ENCODE measurements around the gene SLCO4A1.

Gene SLCO4A1

DNA sequence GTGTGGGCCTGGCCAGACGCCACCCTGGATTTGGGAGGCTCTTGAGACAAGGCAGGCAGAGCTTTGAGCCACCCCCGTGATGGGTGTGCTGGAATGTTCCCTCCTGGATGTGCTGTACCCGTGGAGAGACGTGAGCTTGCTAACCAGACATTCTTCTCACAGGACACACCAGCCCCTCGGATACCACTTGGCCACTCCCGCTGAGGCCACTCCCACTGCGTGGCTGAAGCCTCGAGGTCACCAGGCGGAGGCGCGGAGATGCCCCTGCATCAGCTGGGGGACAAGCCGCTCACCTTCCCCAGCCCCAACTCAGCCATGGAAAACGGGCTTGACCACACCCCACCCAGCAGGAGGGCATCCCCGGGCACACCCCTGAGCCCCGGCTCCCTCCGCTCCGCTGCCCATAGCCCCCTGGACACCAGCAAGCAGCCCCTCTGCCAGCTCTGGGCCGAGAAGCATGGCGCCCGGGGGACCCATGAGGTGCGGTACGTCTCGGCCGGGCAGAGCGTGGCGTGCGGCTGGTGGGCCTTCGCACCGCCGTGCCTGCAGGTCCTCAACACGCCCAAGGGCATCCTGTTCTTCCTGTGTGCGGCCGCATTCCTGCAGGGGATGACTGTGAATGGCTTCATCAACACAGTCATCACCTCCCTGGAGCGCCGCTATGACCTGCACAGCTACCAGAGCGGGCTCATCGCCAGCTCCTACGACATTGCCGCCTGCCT is 14.1 kb downstream of the SLCO4A1 start:
- H3K4me3 ChIP-seq (ENCODE audit: low read depth, low read length) = no peak overlapping the region
- TF ChIP-seq, protein P1, sequence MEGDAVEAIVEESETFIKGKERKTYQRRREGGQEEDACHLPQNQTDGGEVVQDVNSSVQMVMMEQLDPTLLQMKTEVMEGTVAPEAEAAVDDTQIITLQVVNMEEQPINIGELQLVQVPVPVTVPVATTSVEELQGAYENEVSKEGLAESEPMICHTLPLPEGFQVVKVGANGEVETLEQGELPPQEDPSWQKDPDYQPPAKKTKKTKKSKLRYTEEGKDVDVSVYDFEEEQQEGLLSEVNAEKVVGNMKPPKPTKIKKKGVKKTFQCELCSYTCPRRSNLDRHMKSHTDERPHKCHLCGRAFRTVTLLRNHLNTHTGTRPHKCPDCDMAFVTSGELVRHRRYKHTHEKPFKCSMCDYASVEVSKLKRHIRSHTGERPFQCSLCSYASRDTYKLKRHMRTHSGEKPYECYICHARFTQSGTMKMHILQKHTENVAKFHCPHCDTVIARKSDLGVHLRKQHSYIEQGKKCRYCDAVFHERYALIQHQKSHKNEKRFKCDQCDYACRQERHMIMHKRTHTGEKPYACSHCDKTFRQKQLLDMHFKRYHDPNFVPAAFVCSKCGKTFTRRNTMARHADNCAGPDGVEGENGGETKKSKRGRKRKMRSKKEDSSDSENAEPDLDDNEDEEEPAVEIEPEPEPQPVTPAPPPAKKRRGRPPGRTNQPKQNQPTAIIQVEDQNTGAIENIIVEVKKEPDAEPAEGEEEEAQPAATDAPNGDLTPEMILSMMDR (IDR thresholded peaks at IDR 0.05; ENCODE audit: borderline replicate concordance, insufficient read depth, low read depth, low read length) = no peak

- H3K4me3 ChIP-seq (ENCODE audit: low read depth, low read length) = no peak overlapping the region
- TF ChIP-seq, protein P1 (IDR thresholded peaks at IDR 0.05; ENCODE audit: borderline replicate concordance, insufficient read depth, low read depth, low read length) = no peak
Measured at GRCh38 chr20:62656919-62657588, 14.8 kb downstream of the SLCO4A1 start.

DNA sequence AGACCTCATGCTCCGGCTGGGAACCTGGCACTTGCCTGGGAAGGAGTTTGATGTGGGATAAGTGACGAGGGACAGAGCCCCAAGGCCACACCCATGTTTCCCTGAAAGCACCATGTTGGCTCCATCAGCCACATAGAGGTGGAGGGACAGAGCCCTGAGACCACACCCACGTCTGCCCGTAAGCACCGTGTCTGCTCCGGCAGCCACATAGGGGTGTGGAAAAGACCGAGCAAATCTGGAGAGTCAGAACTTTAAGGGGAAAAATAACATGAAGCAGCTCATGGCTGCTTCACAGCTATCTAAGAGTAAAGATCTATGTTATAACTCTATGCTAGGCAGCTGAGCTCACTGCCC is 15.3 kb downstream of the SLCO4A1 start:
- TF ChIP-seq, protein P1 (IDR thresholded peaks at IDR 0.05; ENCODE audit: borderline replicate concordance, insufficient read depth, low read depth, low read length) = no peak
- H3K4me3 ChIP-seq (ENCODE audit: low read depth, low read length) = no peak overlapping the region

- TF ChIP-seq, protein P1 (IDR thresholded peaks at IDR 0.05; ENCODE audit: borderline replicate concordance, insufficient read depth, low read depth, low read length) = no peak
- no peak overlapping the region for H3K4me3 ChIP-seq (ENCODE audit: low read depth, low read length)
Measured at GRCh38 chr20:62657956-62658355, 15.7 kb downstream of the SLCO4A1 start.

GRCh38 chr20:62658593-62659178 is 16.4 kb downstream of the SLCO4A1 start:
- no peak overlapping the region for H3K4me3 ChIP-seq (ENCODE audit: low read depth, low read length)
- TF ChIP-seq, protein P1 (IDR thresholded peaks at IDR 0.05; ENCODE audit: borderline replicate concordance, insufficient read depth, low read depth, low read length) = no peak

DNA sequence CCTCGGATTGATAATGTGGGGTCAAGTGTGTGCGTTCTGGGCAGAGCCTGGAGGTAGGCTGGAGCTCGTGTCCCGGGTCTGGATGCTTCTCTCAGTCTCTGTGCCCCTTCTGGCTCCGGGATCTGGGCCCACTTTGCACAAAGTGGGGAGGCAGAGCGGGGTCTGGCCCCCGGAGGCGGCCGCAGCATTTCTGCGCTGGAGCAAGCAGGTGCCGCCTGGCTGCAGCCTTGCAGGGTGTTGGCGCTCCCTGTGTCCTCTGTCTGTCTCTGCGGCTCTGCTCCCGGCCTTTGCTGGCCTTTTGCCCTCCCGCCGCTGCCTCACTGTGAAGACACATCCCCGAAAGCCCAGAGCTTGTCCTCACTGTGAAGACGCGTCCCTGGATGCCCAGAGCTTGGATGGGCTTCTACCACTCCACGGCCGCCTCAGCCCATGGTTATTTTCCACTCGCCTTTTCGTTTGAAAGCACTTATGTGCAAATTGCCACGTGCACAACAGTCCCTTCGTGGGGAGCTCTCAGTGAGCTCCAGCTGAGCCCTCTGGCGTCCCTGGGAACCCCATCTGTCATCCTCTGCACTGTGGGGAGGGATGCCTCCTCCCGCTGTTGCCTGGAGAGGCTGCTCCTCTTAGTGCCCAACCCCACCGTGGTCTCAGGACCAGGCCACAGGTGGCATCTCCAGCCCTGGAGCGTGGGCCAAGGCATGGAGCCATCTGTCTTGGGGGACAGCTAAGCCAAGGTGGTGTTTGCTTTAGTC is 17.4 kb downstream of the SLCO4A1 start:
- TF ChIP-seq, protein P1 (IDR thresholded peaks at IDR 0.05; ENCODE audit: borderline replicate concordance, insufficient read depth, low read depth, low read length) = no peak
- no peak overlapping the region for H3K4me3 ChIP-seq (ENCODE audit: low read depth, low read length)

All from GM12875 (cell line).